GM12872 (cell line): ENCODE data around the gene SLC25A18.

Experiments used
- TF ChIP-seq, protein P1 (sequence below): IDR thresholded peaks from 3 replicates; pipeline ENCODE4 v1.5.1; 2011; ENCODE audit warnings: low read depth, mild to moderate bottlenecking, low read length, moderate library complexity; ENCODE audit not compliant: insufficient read depth

The SLC25A18 gene

DNA sequence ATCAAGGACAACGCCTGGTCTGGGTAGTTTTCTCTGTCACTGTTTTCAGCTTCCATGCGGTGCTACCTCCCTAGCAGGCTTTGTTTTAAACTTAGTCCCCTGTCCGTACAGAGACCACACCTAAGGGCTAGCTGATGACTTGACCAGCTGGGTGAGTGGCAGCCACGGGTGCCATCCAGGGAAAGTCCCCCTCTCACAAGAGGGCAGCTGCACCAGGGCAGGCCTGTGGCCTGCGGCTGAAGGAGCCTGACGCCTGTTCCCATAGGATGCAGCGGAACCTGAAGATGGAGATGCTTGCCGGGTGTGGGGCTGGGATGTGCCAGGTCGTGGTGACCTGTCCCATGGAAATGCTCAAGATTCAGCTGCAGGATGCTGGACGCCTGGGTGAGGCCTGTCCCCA, 19.9 kb downstream of the SLC25A18 start:
- TF ChIP-seq, protein P1, sequence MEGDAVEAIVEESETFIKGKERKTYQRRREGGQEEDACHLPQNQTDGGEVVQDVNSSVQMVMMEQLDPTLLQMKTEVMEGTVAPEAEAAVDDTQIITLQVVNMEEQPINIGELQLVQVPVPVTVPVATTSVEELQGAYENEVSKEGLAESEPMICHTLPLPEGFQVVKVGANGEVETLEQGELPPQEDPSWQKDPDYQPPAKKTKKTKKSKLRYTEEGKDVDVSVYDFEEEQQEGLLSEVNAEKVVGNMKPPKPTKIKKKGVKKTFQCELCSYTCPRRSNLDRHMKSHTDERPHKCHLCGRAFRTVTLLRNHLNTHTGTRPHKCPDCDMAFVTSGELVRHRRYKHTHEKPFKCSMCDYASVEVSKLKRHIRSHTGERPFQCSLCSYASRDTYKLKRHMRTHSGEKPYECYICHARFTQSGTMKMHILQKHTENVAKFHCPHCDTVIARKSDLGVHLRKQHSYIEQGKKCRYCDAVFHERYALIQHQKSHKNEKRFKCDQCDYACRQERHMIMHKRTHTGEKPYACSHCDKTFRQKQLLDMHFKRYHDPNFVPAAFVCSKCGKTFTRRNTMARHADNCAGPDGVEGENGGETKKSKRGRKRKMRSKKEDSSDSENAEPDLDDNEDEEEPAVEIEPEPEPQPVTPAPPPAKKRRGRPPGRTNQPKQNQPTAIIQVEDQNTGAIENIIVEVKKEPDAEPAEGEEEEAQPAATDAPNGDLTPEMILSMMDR: no peak

DNA sequence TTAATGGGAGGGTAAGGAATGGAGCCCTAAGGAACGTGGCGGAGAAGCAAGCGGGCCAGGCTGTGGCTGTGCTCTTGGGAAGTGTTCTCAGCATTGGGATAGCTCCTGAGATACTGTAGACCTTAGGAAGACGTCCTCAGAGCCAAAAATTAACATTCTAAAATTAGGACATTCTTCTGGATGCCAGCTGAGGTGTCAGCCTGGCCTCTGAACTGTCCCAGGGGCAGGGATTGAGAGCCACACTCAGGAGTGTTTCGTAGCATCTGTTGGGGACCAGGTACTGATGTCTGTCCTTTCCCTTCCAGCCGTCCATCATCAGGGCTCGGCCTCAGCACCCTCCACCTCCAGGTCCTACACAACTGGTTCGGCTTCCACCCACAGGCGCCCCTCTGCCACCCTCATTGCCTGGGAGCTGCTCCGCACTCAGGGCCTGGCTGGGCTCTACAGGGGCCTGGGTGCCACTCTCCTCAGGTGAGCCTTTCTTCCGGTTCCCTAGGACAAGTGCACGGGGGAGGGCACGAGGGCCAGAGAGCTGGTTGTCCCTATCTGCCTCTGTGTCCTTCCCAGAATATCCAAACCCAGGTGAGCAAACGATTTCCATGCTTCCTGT, 23.6 kb downstream of the SLC25A18 start:
- TF ChIP-seq, protein P1: no peak

DNA sequence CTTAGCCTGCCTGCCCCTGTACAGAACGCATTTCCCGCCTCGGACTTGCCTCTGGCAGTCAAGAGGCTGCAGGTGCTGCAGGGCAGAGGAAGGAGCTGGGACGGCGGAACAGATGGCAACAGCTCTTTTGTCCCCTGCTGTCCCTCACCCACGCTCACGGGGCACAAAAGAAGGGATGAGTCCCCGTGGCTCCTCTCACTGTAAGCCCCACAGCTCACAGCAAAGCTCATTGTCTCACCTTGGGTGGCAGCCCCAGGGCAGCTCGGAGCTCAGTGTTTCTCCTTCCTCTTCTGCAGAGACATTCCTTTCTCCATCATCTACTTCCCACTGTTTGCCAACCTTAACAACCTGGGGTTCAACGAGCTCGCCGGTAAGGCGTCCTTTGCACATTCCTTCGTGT, 24.3 kb downstream of the SLC25A18 start:
- TF ChIP-seq, protein P1: no peak

DNA sequence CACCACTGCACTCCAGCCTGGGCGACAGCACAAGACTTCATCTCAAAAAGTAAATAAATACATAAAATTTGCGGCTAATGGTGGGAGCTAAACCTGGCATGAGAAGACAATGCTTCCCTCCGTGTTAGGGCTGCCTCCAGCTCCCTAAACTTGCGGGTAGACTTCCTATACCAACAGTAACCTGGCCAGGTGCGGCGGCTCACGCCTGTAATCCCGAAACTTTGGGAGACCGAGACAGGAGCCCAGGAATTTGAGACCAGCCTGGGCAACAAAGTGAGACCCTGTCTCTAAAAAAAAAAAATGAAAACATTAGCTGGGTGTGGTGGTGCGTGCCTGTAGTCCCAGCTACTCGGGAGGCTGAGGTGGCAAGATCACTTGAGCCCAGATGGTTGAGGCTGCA, 25.3 kb downstream of the SLC25A18 start:
- TF ChIP-seq, protein P1: no peak

DNA sequence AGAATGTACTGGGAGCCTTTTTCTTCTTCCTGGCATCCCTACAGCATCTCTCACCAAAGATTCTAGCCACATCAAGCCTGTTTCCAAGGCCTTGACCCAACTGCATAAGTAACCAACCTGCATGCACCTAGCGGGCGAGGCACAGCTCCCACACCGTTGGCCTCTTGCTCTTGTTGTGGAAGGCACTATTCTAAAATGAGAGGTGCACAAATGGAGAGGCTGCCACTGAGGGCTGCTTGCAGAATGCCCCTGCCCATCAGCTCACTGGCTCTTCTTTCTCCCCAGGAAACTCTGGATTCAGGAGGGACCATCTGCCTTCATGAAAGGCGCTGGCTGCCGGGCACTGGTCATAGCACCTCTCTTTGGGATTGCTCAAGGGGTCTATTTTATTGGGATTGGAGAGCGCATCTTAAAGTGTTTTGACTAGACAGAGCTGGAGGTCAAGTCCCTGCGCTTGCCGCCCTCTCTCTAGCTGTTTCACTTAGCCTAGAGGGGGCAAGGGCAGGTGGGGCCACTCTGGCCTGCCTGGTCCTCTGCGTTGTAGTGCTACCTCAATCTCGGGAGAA, 26.6 kb downstream of the SLC25A18 start:
- TF ChIP-seq, protein P1: no peak

DNA sequence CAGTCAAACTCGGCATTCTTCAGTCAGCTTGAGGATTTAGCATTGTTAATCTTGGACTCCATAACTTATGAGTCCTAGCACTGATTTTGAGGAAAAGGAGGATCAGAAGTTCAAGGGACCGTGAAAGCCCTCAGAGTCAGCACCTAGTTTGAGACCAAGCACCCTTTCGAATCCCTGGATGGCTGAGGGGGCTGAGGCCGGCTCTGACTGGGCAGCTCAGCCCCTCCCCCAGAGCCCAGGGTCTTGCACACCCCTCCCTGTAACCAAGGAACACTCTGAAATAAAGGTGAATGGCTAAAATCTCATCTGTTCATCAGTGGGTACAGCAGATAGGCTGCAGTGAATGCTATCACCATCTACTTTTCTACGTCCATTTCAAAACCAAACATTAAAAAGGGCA, 27.3 kb downstream of the SLC25A18 start:
- TF ChIP-seq, protein P1: no peak

DNA sequence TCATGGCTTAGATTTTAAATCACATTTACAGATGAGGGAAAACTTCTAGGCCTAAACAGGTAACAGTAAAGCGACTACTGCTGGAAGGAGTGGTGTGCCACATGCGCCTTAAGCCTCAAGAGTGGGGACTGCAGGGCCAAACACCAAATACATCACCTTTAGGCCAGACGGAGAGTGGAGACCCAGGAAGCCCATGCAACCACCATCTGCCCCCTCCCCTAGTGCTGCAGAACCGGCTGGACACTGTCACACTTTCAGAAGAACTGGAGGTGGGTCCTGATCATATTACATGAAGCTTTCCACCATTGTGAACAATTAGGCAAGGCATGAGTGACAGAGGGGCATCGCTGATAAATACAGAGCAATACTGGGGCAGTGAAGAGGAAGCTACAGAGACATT, 28.9 kb downstream of the SLC25A18 start:
- TF ChIP-seq, protein P1: no peak

DNA sequence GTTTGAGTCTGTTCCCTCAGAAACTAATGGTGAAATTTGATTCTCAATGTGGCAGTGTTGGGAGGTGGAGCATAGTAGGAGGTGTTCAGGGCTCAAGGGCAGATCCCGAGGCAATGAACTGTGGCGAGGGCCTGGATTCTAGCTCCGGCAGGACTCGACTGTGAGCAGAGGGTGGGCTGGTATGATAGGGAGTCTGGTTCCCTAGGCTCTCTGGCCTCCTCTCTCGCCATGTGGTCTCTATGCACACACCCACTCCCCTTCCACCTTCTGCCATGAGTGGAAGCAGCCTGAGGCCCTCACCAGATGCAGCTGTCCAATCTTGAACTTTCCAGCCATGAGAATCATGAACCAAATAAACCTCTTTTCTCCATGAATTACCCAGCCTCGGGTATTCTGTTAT, 32.9 kb downstream of the SLC25A18 start:
- TF ChIP-seq, protein P1: no peak
